Prostate gland (tissue), 2 donors: ENCODE data around the gene THAP10. TPM values are rescaled to one million over a fixed set of nuclear protein-coding genes. Genes with fewer than 3 reads are reported as not detected.
A peak's percentile ranks its signal among the peaks of the same experiment; 100 is the strongest.

Experiments
- DNase-seq: peaks from one replicate; pipeline ENCODE4 v3.0.0-alpha.2; 2019; ENCODE audit warnings: low spot score
- H3K27ac ChIP-seq, 2 donors: fragments of 200-600 bp; sonication (generic); 2 replicates each; pipeline ENCODE4 v1.5.1; 2017 to 2019
- H3K27me3 ChIP-seq: fragments of 200-600 bp; sonication (generic); replicated peaks from 2 replicates; pipeline ENCODE4 v1.5.1; 2019; ENCODE audit not compliant: insufficient read depth
- H3K36me3 ChIP-seq, 2 donors: fragments of 200-600 bp; sonication (generic); 1 replicate in 1 of 2; 2 replicates in 1 of 2; pipeline versions ENCODE4 v1.5.1 to v1.8.1; 2017 to 2019
- H3K4me1 ChIP-seq: fragments of 200-600 bp; sonication (generic); replicated peaks from 2 replicates; pipeline ENCODE4 v1.5.1; 2019
- H3K4me3 ChIP-seq, 2 donors: fragments of 200-600 bp; sonication (generic); 2 replicates each; pipeline ENCODE4 v1.5.1; 2017 to 2019
- H3K9me3 ChIP-seq: fragments of 200-600 bp; sonication (generic); 2 replicates; pipeline ENCODE4 v1.5.1; 2017
- POLR2A ChIP-seq: fragments of 450-650 bp; IDR thresholded peaks from one replicate; pipeline ENCODE4 v1.6.1; 2016; ENCODE audit warnings: antibody characterized with exemption, mild to moderate bottlenecking
- POLR2AphosphoS5 ChIP-seq: sonication (generic); formaldehyde crosslinking; IDR thresholded peaks from one replicate; pipeline ENCODE4 v1.6.1; 2017; ENCODE audit warnings: antibody characterized with exemption
- WGBS: methylation state at CpG from one replicate; pipeline ENCODE4 v1.1.5; 2018; 5-methylcytosine and 5-hydroxymethylcytosine counted together
- intact Hi-C: fragments of 100-400 bp; cut with DNase I; formaldehyde crosslinking; loops from one replicate; pipeline ENCODE4 v1.14.2; 2022
- total RNA-seq, 2 donors: library from RNA; depleted of rRNA; stranded (reverse); fragments of >200 nt; gene quantifications; one replicate each; pipeline ENCODE4 v1.1.0, GENCODE V29; 2016
- TF ChIP-seq, protein P1 (sequence below), 4 experiments: fragments of 200-600 bp in 2 of 4; fragments of 450-650 bp in 2 of 4; sonication (generic) in 2 of 4; IDR thresholded peaks; 1 replicate in 3 of 4; 2 replicates in 1 of 4; pipeline ENCODE4 v1.5.1; 2016 to 2019; ENCODE audit warnings: antibody characterized with exemption in 4 of 4, mild to moderate bottlenecking in 2 of 4, moderate library complexity in 2 of 4

The THAP10 gene
- total RNA-seq = 1 to 10 TPM; 3.2 to 6.6 TPM

DNA sequence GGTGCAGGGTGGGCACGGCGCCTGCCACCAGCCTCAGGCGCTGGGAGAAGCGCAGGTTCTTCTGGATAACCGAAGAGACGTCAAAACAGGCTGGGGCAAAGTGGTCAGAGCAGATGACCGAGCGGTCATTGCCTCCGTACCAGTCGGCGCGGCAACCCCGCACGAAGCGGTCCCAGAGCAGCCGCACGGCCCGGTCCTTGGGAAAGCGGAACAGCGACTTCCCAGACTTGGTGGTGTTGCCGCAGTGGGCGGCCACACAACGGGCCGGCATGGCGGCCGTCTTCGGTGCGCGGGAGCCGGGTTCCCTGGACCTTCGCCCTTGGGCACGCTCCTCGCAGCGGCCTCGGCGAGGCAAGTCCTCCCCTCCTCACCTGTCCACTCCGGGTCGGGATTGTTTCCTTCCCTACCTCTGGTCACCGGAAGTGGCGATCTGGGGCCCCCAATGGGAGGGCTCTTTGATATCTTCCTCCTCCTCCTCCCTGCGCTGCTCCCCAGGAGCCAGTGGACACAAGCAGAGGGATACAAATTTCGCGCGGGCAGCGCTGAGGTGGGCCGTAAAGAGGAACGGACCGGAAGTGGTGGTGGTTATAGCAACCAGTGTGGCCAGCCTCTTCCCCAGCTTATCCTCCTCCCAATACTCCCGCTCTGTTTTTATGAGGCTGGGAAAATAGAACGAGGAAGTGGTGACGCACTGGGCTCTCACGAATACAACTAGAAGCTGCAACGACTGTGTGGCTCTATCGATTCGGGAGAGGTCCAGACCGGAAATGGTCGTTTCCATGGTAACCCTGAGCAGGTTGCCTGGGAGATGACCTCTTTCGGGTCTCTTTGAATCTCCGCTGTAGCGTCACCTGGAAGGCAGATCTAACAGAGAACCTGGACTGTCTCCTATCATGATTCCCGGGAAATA, at the start of gene THAP10, which contains the start of gene LRRC49:
Gene THAP10 (minus strand): TSS at position 432 of the 910 bp plus-strand sequence. CDS start 161 bp downstream, at position 271.
Gene LRRC49 (plus strand): TSS at position 825 of the 910 bp plus-strand sequence. CDS start 69 bp downstream, at position 894.
- peak; percentile 88 for TF ChIP-seq POLR2AphosphoS5
- TF ChIP-seq POLR2A = peak; percentile 59
- TF ChIP-seq, protein P1, sequence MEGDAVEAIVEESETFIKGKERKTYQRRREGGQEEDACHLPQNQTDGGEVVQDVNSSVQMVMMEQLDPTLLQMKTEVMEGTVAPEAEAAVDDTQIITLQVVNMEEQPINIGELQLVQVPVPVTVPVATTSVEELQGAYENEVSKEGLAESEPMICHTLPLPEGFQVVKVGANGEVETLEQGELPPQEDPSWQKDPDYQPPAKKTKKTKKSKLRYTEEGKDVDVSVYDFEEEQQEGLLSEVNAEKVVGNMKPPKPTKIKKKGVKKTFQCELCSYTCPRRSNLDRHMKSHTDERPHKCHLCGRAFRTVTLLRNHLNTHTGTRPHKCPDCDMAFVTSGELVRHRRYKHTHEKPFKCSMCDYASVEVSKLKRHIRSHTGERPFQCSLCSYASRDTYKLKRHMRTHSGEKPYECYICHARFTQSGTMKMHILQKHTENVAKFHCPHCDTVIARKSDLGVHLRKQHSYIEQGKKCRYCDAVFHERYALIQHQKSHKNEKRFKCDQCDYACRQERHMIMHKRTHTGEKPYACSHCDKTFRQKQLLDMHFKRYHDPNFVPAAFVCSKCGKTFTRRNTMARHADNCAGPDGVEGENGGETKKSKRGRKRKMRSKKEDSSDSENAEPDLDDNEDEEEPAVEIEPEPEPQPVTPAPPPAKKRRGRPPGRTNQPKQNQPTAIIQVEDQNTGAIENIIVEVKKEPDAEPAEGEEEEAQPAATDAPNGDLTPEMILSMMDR (IDR thresholded peaks at IDR 0.05) = no peak
- under 1% methylated on average over 55 of the region's 61 CpGs for WGBS
- intact Hi-C loops = loop anchor here (10.0 kb wide), 1 partner anchor 553 kb away; no protein-coding TSS in a partner anchor

DNA sequence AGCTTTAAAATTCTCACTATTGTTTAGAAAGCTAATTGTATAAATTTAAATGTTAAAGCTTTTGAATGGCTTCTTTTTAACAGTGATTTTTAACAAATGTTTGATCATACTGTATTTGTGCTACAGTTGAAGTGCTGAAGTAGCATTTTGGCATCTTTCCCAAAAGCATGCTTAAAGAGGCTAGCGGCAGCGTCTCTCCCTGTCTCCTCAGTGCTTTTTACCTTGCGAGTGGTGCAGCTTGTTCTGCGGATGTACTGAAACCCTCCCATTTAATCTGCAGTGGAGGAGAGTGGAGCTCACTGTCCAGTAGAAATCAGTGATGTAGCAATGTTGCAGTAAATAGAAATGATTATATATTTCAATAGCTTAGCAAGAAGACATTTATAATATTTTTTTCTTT, 44.1 kb upstream of the THAP10 start:
- Histone ChIP-seq H3K27me3 (no peaks in the 10 kb centered on the region), H3K4me1 (no peaks in the 10 kb centered on the region), H3K9me3 (no peaks in the 10 kb centered on the region), H3K36me3 (no peaks in the 10 kb centered on the region), H3K4me3 (no peak overlapping the region), H3K27ac (no peak overlapping the region)
- WGBS = 14% methylated on average over 4 of the region's 4 CpGs
- DNase-seq = no peak
- intact Hi-C loops = no loop called here
- TF ChIP-seq, protein P1 (IDR thresholded peaks at IDR 0.05) = no peak
- TF ChIP-seq POLR2A (no peak), POLR2AphosphoS5 (no peak)

More for the DNA sequence above, at the start of gene THAP10, which contains the start of gene LRRC49:
- peaks cover 5% of the 10 kb centered on the region for H3K4me1 ChIP-seq
- H3K4me3 ChIP-seq = peak within 1 kb of the TSS; percentile 72 to 80
- no peaks in the 10 kb centered on the region for H3K9me3 ChIP-seq
- peak within 1 kb of the TSS; percentile 84 to 85 for H3K27ac ChIP-seq
- peak; percentile 91 for DNase-seq
- H3K27me3 ChIP-seq = no peaks in the 10 kb centered on the region
- no peaks in the 10 kb centered on the region for H3K36me3 ChIP-seq

DNA sequence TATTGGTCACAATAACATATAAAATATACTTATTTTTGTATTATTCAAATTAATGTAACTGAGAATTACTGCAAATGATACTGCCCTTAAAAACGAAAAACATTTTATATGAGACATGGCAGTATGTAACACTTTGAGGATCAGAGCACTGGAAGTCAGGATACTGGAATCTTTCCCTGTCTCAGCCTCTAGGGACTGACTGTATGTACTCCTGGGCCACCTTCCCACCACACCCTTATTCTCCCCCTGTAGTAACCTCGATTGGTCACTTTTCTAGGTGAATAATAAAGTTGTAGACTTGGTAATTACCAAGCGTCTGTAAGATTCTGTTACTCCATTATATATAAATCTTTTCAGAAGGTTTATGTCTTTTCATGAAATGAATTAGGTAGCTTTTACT, 43.4 kb upstream of the THAP10 start:
- H3K4me1 ChIP-seq = no peaks in the 10 kb centered on the region
- no peak overlapping the region for H3K4me3 ChIP-seq
- H3K36me3 ChIP-seq = no peaks in the 10 kb centered on the region
- no peaks in the 10 kb centered on the region for H3K27me3 ChIP-seq
- no peak overlapping the region for H3K27ac ChIP-seq
- intact Hi-C loops = no loop called here
- 77% methylated on average over 3 of the region's 3 CpGs for WGBS
- TF ChIP-seq POLR2AphosphoS5 (no peak), POLR2A (no peak)
- TF ChIP-seq, protein P1 (IDR thresholded peaks at IDR 0.05) = no peak
- no peak for DNase-seq
- no peaks in the 10 kb centered on the region for H3K9me3 ChIP-seq

DNA sequence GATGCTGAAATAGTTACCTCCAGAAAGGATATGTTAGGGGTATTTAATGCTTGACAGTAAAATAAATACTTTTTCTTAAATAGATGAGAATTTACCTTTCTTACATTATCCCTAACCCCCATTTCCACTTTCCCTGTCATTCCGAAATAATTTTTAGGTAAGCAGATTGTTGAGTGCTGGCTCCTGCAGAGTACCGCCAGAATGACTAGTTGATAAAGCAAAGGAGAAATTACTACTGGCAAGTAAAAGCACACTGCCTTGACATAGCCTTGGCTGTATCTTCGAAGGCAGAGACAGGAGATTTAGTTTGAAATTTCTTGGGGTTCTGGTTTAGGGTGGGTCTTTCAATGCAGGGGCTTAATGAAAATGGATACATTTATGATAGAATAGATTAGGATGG, 41.2 kb upstream of the THAP10 start:
- no peaks in the 10 kb centered on the region for H3K36me3 ChIP-seq
- H3K27me3 ChIP-seq = no peaks in the 10 kb centered on the region
- TF ChIP-seq POLR2A (no peak), POLR2AphosphoS5 (no peak)
- TF ChIP-seq, protein P1 (IDR thresholded peaks at IDR 0.05) = no peak
- no peak overlapping the region for H3K4me3 ChIP-seq
- WGBS = 73% methylated on average over 3 of the region's 3 CpGs
- no peak for DNase-seq
- H3K4me1 ChIP-seq = no peaks in the 10 kb centered on the region
- intact Hi-C loops = no loop called here
- no peaks in the 10 kb centered on the region for H3K9me3 ChIP-seq
- H3K27ac ChIP-seq = no peak overlapping the region
